HG02678 (cell line): ENCODE results near the gene ZNF541.
"Not testable (repeated sequence)": the region's sequence is repeated elsewhere in the genome, so short reads cannot be mapped to it uniquely, and the experiment has no call there.

Source experiments
- ATAC-seq: cut with Tn5 transposase; IDR thresholded peaks from one replicate; pipeline ENCODE4 v1.9.1; 2021; ENCODE audit warnings: mild to moderate bottlenecking, moderate library complexity; ENCODE audit not compliant: unreplicated experiment

The ZNF541 gene

GRCh38 chr19:47601180-47601904 is 28.4 kb upstream of the ZNF541 start:
- no peak for ATAC-seq

- peak; percentile 98 for ATAC-seq
Observed at GRCh38 chr19:47600246-47601179, 27.6 kb upstream of the ZNF541 start.

- not testable (repeated sequence) for ATAC-seq
Observed at GRCh38 chr19:47599671-47600245, 26.8 kb upstream of the ZNF541 start.

GRCh38 chr19:47598407-47599349 is 25.7 kb upstream of the ZNF541 start:
- no peak for ATAC-seq

- ATAC-seq: no peak
Observed at GRCh38 chr19:47595944-47596343, 23.0 kb upstream of the ZNF541 start.

- ATAC-seq: no peak
Observed at GRCh38 chr19:47593860-47594259, 20.9 kb upstream of the ZNF541 start.

- no peak for ATAC-seq
Observed at GRCh38 chr19:47589824-47590223, 16.9 kb upstream of the ZNF541 start.

GRCh38 chr19:47587295-47587694 is 14.3 kb upstream of the ZNF541 start:
- ATAC-seq: no peak

- ATAC-seq: not testable (repeated sequence)
Observed at GRCh38 chr19:47583161-47583560, 10.2 kb upstream of the ZNF541 start.

- ATAC-seq: no peak
Observed at GRCh38 chr19:47582320-47582909, 9.5 kb upstream of the ZNF541 start.

GRCh38 chr19:47581605-47582319 is 8.8 kb upstream of the ZNF541 start:
- no peak for ATAC-seq

GRCh38 chr19:47580397-47580796 is 7.4 kb upstream of the ZNF541 start:
- no peak for ATAC-seq

GRCh38 chr19:47572635-47573034 is 313 bp downstream of the ZNF541 start:
- ATAC-seq: no peak

GRCh38 chr19:47569331-47569730 is 3.6 kb downstream of the ZNF541 start:
- no peak for ATAC-seq

- no peak for ATAC-seq
Observed at GRCh38 chr19:47564081-47564480, 8.9 kb downstream of the ZNF541 start.

- ATAC-seq: no peak
Observed at GRCh38 chr19:47561440-47562057, 11.4 kb downstream of the ZNF541 start.

GRCh38 chr19:47560999-47561398 is 11.9 kb downstream of the ZNF541 start:
- no peak for ATAC-seq

- no peak for ATAC-seq
Observed at GRCh38 chr19:47550129-47550528, 22.8 kb downstream of the ZNF541 start.

GRCh38 chr19:47549261-47549862 is 23.6 kb downstream of the ZNF541 start:
- ATAC-seq: no peak
